Fibroblast of mammary gland (primary cell): ENCODE measurements around the gene ABCG1.

Experiments
- DNase-seq: peaks from one replicate; pipeline ENCODE4 v3.0.0-alpha.2; 2010; ENCODE audit warnings: low read depth
- H3K4me3 ChIP-seq: 2 replicates; pipeline ENCODE4 v1.5.1; 2011; ENCODE audit warnings: low read depth, mild to moderate bottlenecking, low read length, moderate library complexity; ENCODE audit not compliant: control insufficient read depth
- CTCF ChIP-seq: conservative IDR thresholded peaks from 2 replicates; pipeline ENCODE4 v1.5.1; 2011; ENCODE audit warnings: low read depth, low read length, inconsistent platforms; ENCODE audit not compliant: control insufficient read depth, insufficient read depth

The ABCG1 gene

GRCh38 chr21:42344631-42345030, 125.7 kb downstream of the ABCG1 start:
- no peak for DNase-seq
- no peak for TF ChIP-seq CTCF
- H3K4me3 ChIP-seq = no peak overlapping the region

DNA sequence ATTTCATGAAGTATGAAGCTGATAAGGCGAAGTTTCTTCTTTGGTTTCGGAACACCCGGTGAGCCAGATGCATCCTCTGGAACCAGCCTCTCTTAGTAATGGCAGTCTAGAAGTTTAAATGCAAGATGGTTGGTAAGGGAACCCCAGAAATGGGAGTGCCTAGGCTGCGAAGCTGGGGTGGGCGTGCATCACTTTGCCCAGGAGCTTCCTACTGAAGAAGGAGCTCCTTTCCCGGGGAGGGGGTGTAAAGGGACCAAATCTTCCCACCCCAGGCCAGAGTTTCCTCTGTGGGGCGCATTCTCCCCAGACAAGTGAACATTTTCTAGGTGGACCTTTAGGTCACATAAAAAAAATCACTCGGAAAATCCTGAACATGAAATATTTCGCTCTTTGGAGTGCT, 127.5 kb downstream of the ABCG1 start:
- TF ChIP-seq CTCF = no peak
- no peak overlapping the region for H3K4me3 ChIP-seq
- no peak for DNase-seq
